GM13976 (cell line): Measurements from ENCODE around the gene PRKAR1B.

ENCODE experiments used
- DNase-seq: peaks from one replicate; pipeline ENCODE4 v3.0.0; 2012; ENCODE audit warnings: low spot score
- in situ Hi-C: fragments of 300-500 bp; cut with MboI; formaldehyde crosslinking; loops from one replicate; pipeline ENCODE4 v1.12.0; 2022; ENCODE audit warnings: low sequenced_read_pairs, mixed read lengths, inconsistent platforms; ENCODE audit not compliant: unreplicated experiment
- TF ChIP-seq, protein P1 (sequence below): IDR thresholded peaks from 2 replicates; pipeline ENCODE4 v1.5.1; 2012; ENCODE audit warnings: borderline replicate concordance, mild to moderate bottlenecking; ENCODE audit not compliant: insufficient read depth; ENCODE audit errors: extremely low read depth, missing control alignments, control extremely low read depth

Gene PRKAR1B

DNA sequence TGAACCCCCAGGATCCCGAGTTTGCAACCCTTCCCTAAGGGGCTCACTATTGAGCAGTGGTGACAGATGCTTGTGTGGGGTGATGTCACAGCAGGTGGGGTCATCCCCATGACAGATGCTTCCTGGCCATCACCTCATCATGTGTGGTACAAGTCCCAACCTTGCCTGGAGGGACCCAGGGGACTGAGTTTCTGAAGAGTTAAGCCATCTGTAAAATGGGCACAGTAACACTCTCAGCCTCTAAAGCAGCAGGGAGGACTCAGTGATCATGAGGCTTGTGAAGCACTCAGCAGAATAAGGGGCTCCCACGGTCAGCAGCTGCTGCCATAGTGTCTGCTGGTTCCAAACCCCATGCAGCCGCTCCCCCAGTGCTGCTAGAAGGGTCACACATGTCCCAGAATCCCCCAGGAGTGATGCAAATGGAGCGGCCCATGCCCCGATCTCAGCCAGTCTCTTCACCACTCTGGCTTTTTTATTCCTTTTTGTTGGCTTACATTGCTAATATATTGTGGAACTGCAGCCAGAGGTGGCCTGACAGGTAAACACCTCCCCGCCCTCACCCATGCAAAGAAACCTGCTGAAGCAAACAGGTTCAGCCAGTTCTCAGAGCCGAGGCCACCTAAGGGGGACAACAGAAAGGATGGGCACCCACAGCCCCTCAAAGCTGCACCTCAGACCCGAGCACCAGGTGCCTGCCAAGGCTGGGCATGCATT, 105.4 kb downstream of the PRKAR1B start:
- no peak for DNase-seq
- in situ Hi-C loops: no loop called here
- TF ChIP-seq, protein P1, sequence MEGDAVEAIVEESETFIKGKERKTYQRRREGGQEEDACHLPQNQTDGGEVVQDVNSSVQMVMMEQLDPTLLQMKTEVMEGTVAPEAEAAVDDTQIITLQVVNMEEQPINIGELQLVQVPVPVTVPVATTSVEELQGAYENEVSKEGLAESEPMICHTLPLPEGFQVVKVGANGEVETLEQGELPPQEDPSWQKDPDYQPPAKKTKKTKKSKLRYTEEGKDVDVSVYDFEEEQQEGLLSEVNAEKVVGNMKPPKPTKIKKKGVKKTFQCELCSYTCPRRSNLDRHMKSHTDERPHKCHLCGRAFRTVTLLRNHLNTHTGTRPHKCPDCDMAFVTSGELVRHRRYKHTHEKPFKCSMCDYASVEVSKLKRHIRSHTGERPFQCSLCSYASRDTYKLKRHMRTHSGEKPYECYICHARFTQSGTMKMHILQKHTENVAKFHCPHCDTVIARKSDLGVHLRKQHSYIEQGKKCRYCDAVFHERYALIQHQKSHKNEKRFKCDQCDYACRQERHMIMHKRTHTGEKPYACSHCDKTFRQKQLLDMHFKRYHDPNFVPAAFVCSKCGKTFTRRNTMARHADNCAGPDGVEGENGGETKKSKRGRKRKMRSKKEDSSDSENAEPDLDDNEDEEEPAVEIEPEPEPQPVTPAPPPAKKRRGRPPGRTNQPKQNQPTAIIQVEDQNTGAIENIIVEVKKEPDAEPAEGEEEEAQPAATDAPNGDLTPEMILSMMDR: no peak

DNA sequence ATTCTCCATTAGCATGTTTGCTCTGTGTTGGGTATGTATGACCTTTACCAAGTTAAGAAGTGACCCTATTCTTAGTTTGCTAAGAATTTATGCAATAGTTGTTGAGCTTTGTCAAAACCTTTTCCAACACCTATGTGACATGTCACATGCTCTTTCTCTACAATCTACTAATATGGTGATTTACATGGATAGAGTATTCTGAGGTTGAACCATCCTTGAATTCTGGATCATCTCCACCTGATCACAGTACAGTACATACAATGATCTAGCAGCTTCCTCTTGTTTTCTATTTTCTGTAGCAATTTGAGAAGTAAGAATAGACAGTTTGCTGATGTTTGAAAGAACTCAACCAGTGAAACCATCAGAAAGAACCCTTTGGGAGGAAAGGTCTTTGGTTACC, 106.2 kb downstream of the PRKAR1B start:
- in situ Hi-C loops: no loop called here
- no peak for DNase-seq
- TF ChIP-seq, protein P1: no peak

DNA sequence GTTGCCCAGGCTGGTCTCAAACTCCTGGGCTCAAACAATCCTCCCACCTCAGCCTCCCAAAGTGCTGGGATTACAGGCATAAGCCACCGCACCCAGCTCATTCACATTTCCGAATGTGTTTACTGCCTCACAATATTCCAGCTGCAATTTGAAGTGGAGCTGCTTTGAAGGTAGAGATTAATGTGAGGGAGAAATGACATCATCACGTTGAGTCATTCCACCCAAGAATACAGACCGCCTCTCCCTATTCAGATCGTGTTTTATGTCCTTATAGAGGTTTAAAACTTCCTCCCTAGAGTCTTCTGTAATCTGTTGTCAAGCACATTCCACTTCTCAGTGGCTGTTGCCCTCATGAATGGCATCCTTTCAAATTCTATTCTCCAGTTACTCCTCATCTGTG, 107.0 kb downstream of the PRKAR1B start:
- in situ Hi-C loops: no loop called here
- DNase-seq: no peak
- TF ChIP-seq, protein P1: no peak

DNA sequence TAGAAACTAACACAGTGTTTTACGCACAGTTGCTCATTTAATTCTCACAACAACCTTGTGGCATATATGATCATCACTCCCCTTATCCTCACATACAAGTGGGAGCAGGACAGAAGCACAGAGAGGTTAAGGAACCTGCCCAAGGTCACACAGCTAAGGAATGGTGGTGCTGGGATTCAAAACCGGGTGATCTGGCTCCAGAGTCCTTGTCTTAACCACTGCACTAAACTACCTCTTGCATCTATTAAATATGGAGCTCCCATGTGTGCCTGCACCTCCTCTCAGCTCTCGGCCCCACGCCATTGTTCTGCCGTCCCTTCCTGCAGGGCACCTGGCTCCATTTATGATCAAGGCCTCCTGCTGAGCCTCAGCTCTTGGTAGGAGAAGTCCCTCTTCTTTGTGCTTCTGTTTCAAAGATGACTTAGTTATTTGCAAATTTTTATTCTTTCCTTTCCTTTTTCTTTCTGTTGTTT, 107.7 kb downstream of the PRKAR1B start:
- in situ Hi-C loops: no loop called here
- no peak for DNase-seq
- TF ChIP-seq, protein P1: no peak

DNA sequence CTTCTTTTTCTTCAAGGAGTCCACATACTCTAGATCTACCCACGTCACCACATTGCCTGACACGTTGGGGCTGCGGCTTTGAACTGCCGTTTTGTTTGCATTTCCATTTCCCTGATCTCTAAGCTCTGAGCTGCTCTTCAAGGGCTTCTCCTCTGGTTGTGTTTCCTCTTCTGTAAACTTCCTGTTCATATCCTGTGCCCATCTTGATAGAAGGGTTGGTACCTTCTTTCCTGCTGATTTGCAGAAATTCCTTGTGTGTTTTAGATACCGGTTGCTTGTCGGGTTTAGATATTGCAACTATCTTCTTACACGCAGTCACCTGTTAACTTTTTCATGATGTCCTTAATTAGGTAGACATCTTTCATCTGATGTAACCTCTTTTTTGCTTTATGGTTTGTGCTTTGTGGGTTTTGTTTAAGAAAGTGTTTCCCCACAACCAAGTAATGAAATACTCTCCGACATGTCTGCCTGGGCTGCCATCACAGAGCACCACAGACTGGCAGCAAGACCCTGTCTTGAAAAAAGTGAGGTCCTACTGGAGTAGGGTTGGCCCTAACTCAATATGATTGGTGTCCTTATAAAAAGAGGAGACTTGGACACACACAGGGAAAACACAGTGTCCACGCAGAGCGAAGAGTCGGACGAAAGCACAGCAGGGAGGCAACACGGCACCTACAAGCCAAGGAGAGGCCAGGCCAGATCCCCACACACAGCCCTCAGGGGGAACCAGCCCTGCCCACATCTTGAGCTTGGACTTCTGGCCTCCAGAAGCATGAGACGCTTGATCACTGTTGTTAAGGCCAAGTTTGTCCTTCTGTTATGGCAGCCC, 108.3 kb downstream of the PRKAR1B start:
- in situ Hi-C loops: no loop called here
- no peak for DNase-seq
- TF ChIP-seq, protein P1: no peak

DNA sequence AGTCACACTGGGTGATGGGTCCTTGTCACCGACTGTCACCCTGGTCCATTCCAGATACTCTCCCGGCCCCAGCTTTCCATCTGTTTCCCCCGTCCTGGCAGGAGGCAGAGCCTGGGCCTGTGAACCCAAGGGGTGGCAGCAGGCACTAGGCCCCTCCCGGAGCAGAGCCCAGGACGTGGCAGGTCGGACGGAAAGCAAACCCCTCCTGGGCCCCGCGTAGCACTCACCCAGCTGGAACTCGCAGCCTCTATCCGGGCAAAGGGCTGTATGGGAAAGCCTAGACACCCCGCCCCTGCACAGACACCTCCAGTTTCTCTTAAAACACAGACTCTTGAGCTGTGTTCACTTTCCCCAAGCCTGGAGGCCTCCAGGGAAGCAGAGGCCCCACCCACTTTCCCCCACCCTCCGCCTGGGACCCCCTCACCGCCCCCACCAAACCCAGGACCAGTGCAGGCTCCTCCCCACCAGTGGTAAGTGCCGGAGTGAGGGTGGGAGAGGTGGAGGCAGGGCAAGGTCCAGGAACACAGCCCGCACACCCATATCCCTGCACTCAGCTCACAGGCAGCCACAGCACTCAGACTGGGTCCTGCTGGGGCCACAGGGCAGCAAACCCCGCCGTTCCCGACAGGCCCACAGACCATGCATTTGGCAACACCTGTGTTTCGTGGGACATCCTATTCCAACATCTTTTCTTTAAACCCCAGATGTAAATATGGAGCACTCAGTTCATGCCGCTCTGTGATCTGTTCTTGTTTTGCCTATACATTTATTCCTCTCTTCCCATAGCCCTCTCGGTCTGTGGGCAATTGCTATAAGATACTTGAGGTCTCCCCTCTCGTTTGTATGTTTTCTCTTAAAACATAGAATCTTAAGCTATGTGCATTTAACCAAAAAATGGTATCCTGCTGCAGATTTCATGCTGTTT, 109.2 kb downstream of the PRKAR1B start:
- in situ Hi-C loops: no loop called here
- TF ChIP-seq, protein P1: no peak
- no peak for DNase-seq
